Type B pancreatic cell (in vitro differentiated cells): Measurements from ENCODE around the gene SMO. TPM values are rescaled to one million over a fixed set of nuclear protein-coding genes. Genes with fewer than 3 reads are reported as not detected.

Experiments
- DNase-seq: peaks from one replicate; pipeline ENCODE4 v3.0.0; 2021; ENCODE audit warnings: mixed read lengths; ENCODE audit not compliant: unreplicated experiment; ENCODE audit errors: extremely low spot score
- H3K27ac Mint-ChIP-seq: 2 replicates; pipeline ENCODE4 v1.8.0; 2021; ENCODE audit warnings: mild to moderate bottlenecking, mixed read lengths
- H3K27me3 Mint-ChIP-seq: 2 replicates; pipeline ENCODE4 v1.8.0; 2021; ENCODE audit warnings: mixed read lengths
- H3K36me3 Mint-ChIP-seq: 2 replicates; pipeline ENCODE4 v1.8.0; 2021; ENCODE audit warnings: mixed read lengths
- H3K4me1 Mint-ChIP-seq: one replicate; pipeline ENCODE4 v1.8.0; 2021; ENCODE audit warnings: mixed read lengths; ENCODE audit not compliant: unreplicated experiment
- H3K4me3 Mint-ChIP-seq: 2 replicates; pipeline ENCODE4 v1.8.0; 2021; ENCODE audit warnings: mild to moderate bottlenecking, mixed read lengths
- H3K9me3 Mint-ChIP-seq: 2 replicates; pipeline ENCODE4 v1.8.0; 2021; ENCODE audit warnings: mixed read lengths
- total RNA-seq: library from RNA; stranded (reverse); gene quantifications from 2 replicates; pipeline ENCODE4 v1.2.1, GENCODE V29; 2021; ENCODE audit warnings: low replicate concordance
- TF ChIP-seq, protein P1 (sequence below): fragments of 200-600 bp; sonication (generic); conservative IDR thresholded peaks from 2 replicates; pipeline ENCODE4 v1.5.0; 2021; ENCODE audit warnings: antibody characterized with exemption, mild to moderate bottlenecking

SMO gene
- total RNA-seq, 1 donor from 2014 or later: 94.9 TPM

DNA sequence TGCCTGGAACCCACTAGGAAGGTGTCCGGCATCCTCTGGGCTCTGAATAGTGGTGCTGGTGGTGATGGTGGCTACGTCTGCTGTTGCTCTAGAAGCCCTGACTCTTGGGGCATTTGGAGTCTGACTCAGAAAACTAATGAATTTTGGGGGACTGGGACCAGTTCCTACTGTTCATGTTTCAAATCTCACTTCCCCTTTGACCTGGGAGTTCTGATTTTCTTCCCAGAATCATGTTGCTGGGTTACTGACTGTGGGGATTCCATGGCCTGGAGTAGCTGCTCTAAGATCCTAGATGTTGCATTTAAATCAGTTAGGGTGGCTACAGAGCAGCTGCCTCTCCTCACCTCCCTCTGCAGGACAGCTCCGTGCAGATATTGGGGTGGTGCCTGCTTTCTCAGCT lies 40.7 kb upstream of the SMO start:
- peaks cover 69% of the 10 kb centered on the region for H3K27me3 Mint-ChIP-seq

DNA sequence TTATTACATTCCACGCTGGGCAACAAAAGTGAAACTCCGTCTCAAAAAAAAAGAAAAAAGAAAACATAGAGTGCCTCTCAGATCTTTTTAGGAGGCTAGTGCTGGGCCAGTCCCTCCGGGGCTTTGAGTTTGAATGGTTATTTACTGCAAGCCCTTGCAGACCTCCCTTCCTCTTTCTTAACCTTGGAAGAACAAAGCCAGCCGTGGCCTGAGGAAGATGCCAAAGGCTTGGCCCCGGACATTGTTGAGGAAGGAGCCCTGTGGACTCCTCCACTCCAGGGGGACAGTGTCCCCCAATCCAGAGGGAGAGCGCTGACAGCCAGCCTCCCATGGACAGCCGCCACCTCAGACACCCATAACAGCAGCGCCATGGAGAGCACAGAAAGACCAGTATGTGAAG lies 38.9 kb upstream of the SMO start:
- H3K4me3 Mint-ChIP-seq: no peak overlapping the region
- no peaks in the 10 kb centered on the region for H3K36me3 Mint-ChIP-seq
- H3K4me1 Mint-ChIP-seq: peaks cover 4% of the 10 kb centered on the region
- peaks cover 57% of the 10 kb centered on the region for H3K27me3 Mint-ChIP-seq
- H3K27ac Mint-ChIP-seq: no peak overlapping the region
- no peak for DNase-seq
- TF ChIP-seq, protein P1, sequence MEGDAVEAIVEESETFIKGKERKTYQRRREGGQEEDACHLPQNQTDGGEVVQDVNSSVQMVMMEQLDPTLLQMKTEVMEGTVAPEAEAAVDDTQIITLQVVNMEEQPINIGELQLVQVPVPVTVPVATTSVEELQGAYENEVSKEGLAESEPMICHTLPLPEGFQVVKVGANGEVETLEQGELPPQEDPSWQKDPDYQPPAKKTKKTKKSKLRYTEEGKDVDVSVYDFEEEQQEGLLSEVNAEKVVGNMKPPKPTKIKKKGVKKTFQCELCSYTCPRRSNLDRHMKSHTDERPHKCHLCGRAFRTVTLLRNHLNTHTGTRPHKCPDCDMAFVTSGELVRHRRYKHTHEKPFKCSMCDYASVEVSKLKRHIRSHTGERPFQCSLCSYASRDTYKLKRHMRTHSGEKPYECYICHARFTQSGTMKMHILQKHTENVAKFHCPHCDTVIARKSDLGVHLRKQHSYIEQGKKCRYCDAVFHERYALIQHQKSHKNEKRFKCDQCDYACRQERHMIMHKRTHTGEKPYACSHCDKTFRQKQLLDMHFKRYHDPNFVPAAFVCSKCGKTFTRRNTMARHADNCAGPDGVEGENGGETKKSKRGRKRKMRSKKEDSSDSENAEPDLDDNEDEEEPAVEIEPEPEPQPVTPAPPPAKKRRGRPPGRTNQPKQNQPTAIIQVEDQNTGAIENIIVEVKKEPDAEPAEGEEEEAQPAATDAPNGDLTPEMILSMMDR: no peak
- H3K9me3 Mint-ChIP-seq: no peaks in the 10 kb centered on the region

More for the DNA sequence above, 40.7 kb upstream of the SMO start:
- Mint-ChIP-seq H3K4me3 (peak overlapping the region; percentile 8), H3K27ac (no peak overlapping the region), H3K4me1 (peaks cover 9% of the 10 kb centered on the region), H3K36me3 (no peaks in the 10 kb centered on the region), H3K9me3 (no peaks in the 10 kb centered on the region)
- TF ChIP-seq, protein P1: no peak
- DNase-seq: no peak

DNA sequence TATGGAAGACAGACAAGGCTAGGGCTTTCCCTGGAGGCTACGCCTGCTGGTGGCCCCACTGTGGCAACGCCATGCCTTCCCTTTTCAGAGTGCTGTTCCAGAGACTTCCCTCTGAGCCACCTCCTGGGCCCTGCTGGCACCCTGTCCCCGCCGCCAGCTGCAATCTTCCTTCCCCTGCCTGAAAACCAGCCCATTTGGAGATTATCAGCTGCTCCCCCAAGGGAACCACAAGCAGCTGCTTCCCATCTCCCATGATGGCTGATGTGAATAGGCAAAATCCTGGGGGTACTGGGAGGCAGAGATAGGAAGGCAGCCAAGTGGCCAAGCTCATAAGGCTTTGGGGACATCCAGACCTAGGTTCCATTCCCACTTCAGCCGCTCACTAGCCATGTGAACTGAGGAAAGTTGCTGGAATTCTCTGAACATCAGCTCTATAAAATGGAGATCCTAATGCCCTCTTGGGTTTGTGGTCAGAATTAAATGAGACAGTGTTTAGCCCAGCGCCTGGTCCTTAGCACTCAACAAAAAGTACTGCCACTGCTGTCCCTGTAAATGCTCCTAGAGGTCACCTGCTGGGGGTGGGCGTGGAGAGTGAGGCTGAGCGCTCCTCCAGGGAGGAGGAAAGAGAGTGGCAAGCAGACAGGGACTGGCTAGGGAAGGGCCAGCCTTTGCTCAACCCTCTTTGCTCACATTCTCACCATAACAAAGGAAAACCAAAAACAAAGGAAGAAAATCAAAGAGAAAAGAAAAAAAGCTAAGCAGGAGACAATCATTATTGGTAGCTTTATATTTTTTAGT lies 38.0 kb upstream of the SMO start:
- Mint-ChIP-seq H3K27ac (no peak overlapping the region), H3K4me1 (peaks cover 4% of the 10 kb centered on the region)

DNA sequence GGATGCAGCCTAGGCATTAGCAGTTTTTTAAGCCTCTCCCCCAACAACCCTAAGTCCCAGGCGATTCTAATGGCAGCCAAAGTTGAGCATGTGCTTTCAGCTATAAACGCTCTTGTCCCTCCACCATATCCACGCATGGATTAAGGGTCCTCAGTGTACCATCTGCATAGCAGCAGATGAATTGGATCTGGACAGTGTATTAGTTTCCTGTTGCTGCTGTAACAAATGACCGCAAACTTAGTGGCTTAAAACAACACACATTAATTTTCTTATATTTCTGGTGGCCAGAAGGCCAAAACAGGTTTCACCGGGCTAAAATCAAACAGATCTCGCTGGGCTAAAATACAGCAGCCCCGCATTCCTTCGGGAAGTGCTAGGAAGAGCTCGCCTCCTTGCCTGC lies 30.8 kb upstream of the SMO start:
- H3K4me1 Mint-ChIP-seq: peaks cover 6% of the 10 kb centered on the region
- no peak for DNase-seq
- H3K36me3 Mint-ChIP-seq: no peaks in the 10 kb centered on the region
- peaks cover 16% of the 10 kb centered on the region for H3K27me3 Mint-ChIP-seq
- H3K9me3 Mint-ChIP-seq: no peaks in the 10 kb centered on the region
- TF ChIP-seq, protein P1: no peak
- no peak overlapping the region for H3K4me3 Mint-ChIP-seq
- no peak overlapping the region for H3K27ac Mint-ChIP-seq

More for the DNA sequence above, 38.0 kb upstream of the SMO start:
- no peaks in the 10 kb centered on the region for H3K36me3 Mint-ChIP-seq
- no peak for DNase-seq
- no peak overlapping the region for H3K4me3 Mint-ChIP-seq
- peaks cover 53% of the 10 kb centered on the region for H3K27me3 Mint-ChIP-seq
- TF ChIP-seq, protein P1: no peak
- no peaks in the 10 kb centered on the region for H3K9me3 Mint-ChIP-seq

DNA sequence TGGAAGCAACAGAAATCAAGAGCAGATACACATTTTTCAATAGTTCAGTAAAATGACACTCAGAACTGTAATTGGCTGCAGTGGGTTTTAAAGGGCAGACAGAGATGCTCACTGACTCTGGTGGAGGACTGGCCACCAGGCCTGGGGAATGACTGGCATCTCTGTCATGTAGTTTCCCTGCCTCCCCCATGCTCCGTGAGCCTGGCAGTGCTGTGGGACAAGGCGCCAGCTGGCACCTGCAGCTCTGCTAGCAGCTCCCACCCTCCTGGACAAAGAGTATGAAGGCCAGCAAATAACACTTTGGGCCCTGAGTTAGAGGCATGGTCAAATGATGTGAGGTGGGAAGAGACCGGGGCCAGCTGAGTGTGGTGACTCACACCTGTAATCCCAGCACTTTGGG lies 28.9 kb upstream of the SMO start:
- no peak overlapping the region for H3K27ac Mint-ChIP-seq
- TF ChIP-seq, protein P1: no peak
- H3K27me3 Mint-ChIP-seq: peaks cover 10% of the 10 kb centered on the region
- peaks cover 6% of the 10 kb centered on the region for H3K4me1 Mint-ChIP-seq
- no peak overlapping the region for H3K4me3 Mint-ChIP-seq
- H3K36me3 Mint-ChIP-seq: no peaks in the 10 kb centered on the region
- no peak for DNase-seq
- H3K9me3 Mint-ChIP-seq: no peaks in the 10 kb centered on the region
